Fibroblast of skin of left quadriceps (primary cell): Measurements from ENCODE around the gene RPL14.
"Not testable (repeated sequence)": the region's sequence is repeated elsewhere in the genome, so short reads cannot be mapped to it uniquely, and the experiment has no call there.

Experiments used
- DNase-seq, 2 experiments: peaks; one replicate each; pipeline ENCODE4 v3.0.0-alpha.2; 2013; ENCODE audit warnings: low read depth in 2 of 2

Gene RPL14

GRCh38 chr3:40456940-40457823, at the start of gene RPL14:
Gene RPL14 (plus strand): TSS chr3:40457339. CDS start chr3:40457472, 133 bp downstream.
- DNase-seq: peak; percentile 91

DNA sequence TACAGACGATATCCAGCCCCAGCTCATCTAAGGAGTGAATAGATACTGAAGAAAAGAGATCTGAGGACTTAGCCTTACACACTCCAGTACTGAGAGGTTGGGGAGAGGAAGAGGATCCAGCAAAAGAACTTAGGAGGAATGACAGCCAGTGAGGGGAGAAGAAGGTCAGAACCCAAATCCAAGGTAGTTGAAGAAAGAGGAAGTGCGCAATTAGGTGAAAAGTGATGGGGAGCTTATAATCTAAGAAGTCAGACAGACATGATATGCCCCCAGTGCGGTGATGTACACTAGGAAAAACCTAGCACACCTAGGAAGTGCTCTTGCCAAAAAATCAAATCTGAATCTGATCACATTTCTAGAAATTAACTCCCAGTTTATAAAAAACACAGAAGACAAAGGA, 49.5 kb upstream of the RPL14 start:
- no peak for DNase-seq

- DNase-seq: no peak
Observed at GRCh38 chr3:40414270-40414669, 42.9 kb upstream of the RPL14 start.

DNA sequence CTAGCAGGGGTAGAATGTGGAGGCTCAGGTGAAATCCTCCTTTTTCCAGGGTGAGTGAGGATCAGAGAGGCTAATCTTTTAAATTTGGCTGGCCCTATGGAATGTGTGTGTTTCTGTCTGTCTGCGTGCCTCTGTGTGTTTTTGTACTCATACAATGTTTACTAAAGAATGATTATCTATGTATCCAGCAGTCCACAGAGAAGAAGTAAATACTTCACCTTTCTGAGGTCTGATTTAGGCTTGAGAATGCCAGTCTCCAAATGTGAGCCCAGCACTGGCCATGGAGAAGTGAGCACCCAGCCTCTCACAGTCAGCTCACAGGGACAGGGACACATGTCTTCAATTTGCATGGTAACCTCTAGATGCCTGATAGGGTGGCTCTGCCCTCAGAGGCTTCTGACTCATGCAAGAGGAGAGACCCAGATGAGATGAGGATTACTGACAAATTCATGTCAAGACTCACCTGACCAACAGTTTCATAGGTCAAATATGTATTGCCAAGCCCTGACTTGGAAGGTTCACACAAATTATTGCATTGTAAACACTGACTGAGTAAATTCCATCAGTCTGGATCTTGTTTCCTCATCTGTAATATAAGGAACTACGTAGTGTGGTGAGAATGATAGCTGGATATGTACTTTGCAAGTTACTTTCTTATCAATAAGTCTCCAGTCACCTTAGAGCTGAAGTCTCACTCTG, 39.1 kb upstream of the RPL14 start:
- no peak for DNase-seq

- no peak for DNase-seq
Observed at GRCh38 chr3:40422861-40423260, 34.3 kb upstream of the RPL14 start.

DNA sequence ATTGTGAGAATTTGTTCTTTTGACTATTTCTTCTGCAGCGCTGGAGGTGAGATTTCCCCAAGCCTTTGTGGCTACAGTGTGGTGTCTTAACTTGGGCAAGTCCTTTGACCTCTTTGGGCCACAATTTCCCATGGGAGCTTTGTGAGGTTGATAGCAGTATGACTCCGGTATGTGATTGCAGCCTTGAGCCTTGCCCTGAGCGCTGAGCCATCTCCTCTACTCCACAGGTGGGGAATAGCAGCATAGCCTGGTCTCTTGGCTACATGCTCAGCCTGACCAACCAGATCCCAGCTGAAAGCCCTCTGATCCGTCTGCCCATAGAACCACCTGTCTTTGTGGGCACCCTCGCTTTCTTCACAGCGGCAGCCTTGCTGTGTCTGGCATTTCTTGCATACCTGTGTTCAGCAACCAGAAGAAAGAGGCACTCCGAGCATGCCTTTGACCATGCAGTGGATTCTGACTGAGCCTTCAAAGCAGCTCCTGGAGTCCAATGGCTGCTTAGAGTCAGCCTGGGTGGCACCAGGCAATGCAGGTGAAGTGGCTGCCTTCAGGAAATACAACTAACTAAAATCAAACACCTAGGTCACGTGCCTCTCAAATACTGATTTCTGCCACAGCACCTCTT, 30.0 kb upstream of the RPL14 start:
- DNase-seq: no peak

- no peak for DNase-seq
Observed at GRCh38 chr3:40432793-40433192, 24.3 kb upstream of the RPL14 start.

GRCh38 chr3:40437889-40438288, 19.2 kb upstream of the RPL14 start:
- DNase-seq: no peak

GRCh38 chr3:40445062-40445461, 12.1 kb upstream of the RPL14 start:
- no peak for DNase-seq

GRCh38 chr3:40445880-40446279, 11.3 kb upstream of the RPL14 start:
- no peak for DNase-seq

GRCh38 chr3:40450438-40450837, 6.7 kb upstream of the RPL14 start:
- DNase-seq: no peak

GRCh38 chr3:40451551-40451950, 5.6 kb upstream of the RPL14 start:
- DNase-seq: no peak

DNA sequence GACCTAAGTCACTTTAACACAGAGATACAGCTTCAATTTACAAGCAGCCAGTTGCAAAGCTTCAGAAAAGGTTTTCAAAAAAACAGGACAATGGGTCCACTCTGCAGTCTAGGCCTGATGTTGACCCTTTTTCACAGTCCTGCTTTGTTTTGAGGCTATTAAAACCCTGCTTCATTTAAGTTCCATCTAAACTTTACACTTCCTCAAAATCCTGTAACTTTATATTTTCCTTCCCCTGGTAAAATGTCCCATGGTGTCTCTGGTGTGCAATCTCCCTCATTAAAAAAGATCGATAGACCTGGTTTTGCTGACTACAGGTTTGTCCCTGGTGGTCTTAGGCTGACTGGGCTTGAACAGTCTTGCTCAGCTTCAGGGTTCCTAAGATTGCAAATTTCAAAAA, 5.1 kb upstream of the RPL14 start:
- no peak for DNase-seq

DNA sequence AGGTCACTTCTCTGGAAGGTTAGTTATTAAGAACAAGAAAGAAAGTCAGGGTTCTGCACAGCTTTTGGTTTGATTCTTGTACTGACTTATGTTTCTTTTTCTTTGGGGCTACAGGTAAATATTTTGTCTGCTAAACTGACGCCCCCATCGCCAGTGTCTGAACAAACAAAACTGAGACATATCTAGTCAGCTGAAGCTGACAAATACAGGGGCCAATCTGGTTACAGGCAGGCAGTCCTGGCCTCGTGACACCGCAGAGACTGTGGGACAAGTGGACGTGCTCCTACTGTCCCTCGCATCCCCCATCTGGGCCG, 4.6 kb upstream of the RPL14 start:
- no peak for DNase-seq

GRCh38 chr3:40452876-40453730, 4.0 kb upstream of the RPL14 start:
- peak; percentile 95 to 96 for DNase-seq

DNA sequence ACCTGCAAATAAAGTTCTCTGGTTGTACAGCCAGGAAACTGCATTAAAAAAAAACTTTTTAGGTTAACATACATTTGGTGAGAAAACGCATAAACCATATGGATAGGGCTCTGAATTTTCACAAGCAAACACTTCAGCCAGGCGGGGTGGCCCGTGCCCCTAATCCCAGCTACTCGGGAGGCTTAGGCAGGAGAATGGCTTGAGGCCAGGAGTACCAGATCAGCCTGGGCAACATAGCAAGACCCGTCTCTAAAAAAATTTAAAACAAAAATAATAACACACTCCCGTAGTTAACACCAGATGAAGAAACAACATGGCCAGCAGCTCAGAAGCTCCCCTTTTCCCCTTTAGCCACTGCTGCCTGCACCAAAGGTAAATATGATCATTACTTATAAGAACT, 3.2 kb upstream of the RPL14 start:
- no peak for DNase-seq

DNA sequence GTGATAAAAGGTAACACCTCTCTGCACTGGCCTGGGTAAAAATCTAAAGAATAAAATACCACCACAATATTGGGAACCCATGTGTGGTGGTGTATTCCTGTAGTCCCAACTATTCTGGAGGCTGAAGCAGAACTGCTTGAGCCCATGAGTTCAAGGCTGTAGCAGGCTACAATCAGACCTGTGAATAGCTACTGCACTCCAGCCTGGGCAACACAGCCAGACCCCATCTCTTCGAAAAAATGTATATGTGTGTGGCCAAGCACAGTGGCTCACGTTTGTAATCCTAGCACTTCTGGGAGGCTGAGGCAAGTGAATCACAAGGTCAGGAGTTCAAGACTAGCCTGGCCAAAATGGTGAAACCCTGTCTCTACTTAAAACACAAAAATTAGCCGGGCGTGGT, 1.8 kb upstream of the RPL14 start:
- DNase-seq: no peak

DNA sequence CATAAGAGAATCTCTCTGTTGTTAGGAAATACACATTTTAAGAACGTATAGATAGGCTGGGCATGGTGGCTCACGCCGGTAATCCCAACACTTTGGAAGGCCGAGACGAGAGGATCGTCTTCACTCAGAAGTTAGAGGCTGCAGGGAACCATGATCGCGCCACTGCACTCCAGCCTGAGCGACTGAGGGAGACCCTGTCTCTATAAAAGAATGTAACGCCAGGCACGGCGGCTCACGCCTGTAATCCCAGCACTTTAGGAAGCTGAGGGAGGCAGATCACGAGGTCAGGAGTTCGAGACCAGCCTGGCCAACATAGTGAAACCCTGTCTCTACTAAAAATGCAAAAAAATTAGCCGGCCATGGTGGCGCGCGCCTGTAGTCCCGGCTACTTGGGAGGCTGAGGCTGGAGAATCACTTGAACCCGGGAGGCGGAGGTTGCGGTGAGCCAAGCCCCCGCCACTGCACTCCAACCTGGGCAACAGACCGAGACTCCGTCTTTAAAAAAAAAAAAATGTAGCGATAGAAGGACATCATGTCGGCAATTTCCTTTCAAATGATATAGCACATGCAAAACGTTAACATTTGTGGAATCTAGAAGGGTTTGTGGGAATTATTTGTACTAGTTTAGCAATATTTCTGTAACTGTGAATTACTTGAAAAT, 730 bp upstream of the RPL14 start:
- no peak for DNase-seq

GRCh38 chr3:40458473-40458872, 1.3 kb downstream of the RPL14 start:
- no peak for DNase-seq

GRCh38 chr3:40460481-40460880, 3.3 kb downstream of the RPL14 start:
- not testable (repeated sequence) for DNase-seq

DNA sequence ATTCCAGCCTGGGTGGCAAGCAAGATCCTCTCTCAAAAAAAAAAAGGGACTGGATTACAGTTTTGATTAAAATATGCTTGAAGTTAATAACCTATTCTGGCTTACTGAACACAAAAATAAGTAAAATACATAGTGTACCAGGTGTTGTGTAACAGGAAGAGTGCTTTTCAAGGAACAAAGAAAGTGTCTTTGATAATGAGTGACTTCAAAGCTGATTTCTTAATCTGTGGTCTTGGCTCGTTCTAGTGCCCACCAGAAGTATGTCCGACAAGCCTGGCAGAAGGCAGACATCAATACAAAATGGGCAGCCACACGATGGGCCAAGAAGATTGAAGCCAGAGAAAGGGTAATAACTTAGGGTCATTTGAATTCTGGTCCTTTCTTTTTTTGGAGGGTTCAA, 4.0 kb downstream of the RPL14 start:
- DNase-seq: no peak
